ENCODE measurements around the gene L3MBTL2. TPM values are rescaled to one million over a fixed set of nuclear protein-coding genes. Genes with fewer than 3 reads are reported as not detected.
A peak's percentile ranks its signal among the peaks of the same experiment; 100 is the strongest.
"Not testable (repeated sequence)": the region's sequence is repeated elsewhere in the genome, so short reads cannot be mapped to it uniquely, and the experiment has no call there.

The L3MBTL2 gene
- total RNA-seq, 1 donor: 32.0 TPM

- no peak for DNase-seq (ENCODE audit: low read depth)
- no peak overlapping the region for H3K4me3 ChIP-seq (ENCODE audit: low read depth, low read length)
- no peak for TF ChIP-seq CTCF (IDR thresholded peaks at IDR 0.05; ENCODE audit: insufficient read depth, low read depth, low read length)
These were observed 27.3 kb upstream of the L3MBTL2 start for GRCh38 chr22:41177622-41178424.

- TF ChIP-seq CTCF (IDR thresholded peaks at IDR 0.05; ENCODE audit: insufficient read depth, low read depth, low read length): no peak
- DNase-seq (ENCODE audit: low read depth): no peak
- no peak overlapping the region for H3K4me3 ChIP-seq (ENCODE audit: low read depth, low read length)
These were observed 26.6 kb upstream of the L3MBTL2 start for GRCh38 chr22:41178425-41178975.

- DNase-seq (ENCODE audit: low read depth); H3K4me3 ChIP-seq (ENCODE audit: low read depth, low read length): not testable (repeated sequence)
These were observed 24.8 kb upstream of the L3MBTL2 start for GRCh38 chr22:41180362-41180761.

GRCh38 chr22:41180926-41181325 is 24.2 kb upstream of the L3MBTL2 start:
- no peak for TF ChIP-seq CTCF (IDR thresholded peaks at IDR 0.05; ENCODE audit: insufficient read depth, low read depth, low read length)
- no peak overlapping the region for H3K4me3 ChIP-seq (ENCODE audit: low read depth, low read length)
- DNase-seq (ENCODE audit: low read depth): no peak

GRCh38 chr22:41181349-41182241 is 23.5 kb upstream of the L3MBTL2 start:
- TF ChIP-seq CTCF (IDR thresholded peaks at IDR 0.05; ENCODE audit: insufficient read depth, low read depth, low read length): no peak
- peak; percentile 82 for DNase-seq (ENCODE audit: low read depth)
- no peak overlapping the region for H3K4me3 ChIP-seq (ENCODE audit: low read depth, low read length)

GRCh38 chr22:41184679-41185078 is 20.4 kb upstream of the L3MBTL2 start:
- H3K4me3 ChIP-seq (ENCODE audit: low read depth, low read length): no peak overlapping the region
- no peak for DNase-seq (ENCODE audit: low read depth)
- TF ChIP-seq CTCF (IDR thresholded peaks at IDR 0.05; ENCODE audit: insufficient read depth, low read depth, low read length): no peak

GRCh38 chr22:41191467-41191866 is 13.6 kb upstream of the L3MBTL2 start:
- DNase-seq (ENCODE audit: low read depth): no peak
- TF ChIP-seq CTCF (IDR thresholded peaks at IDR 0.05; ENCODE audit: insufficient read depth, low read depth, low read length): no peak
- no peak overlapping the region for H3K4me3 ChIP-seq (ENCODE audit: low read depth, low read length)
